Osteocyte (in vitro differentiated cells): ENCODE measurements around the gene CENPP. TPM values are rescaled to one million over a fixed set of nuclear protein-coding genes. Genes with fewer than 3 reads are reported as not detected.
A peak's percentile ranks its signal among the peaks of the same experiment; 100 is the strongest.

Source experiments
- DNase-seq: peaks from one replicate; pipeline ENCODE4 v3.0.0; 2021; ENCODE audit warnings: mixed read lengths; ENCODE audit not compliant: unreplicated experiment; ENCODE audit errors: extremely low spot score
- H3K27ac Mint-ChIP-seq: one replicate; pipeline ENCODE4 v1.8.0; 2021; ENCODE audit warnings: mild to moderate bottlenecking, mixed read lengths; ENCODE audit not compliant: unreplicated experiment
- H3K27me3 Mint-ChIP-seq: one replicate; pipeline ENCODE4 v1.8.0; 2021; ENCODE audit warnings: mixed read lengths; ENCODE audit not compliant: unreplicated experiment
- H3K36me3 Mint-ChIP-seq: one replicate; pipeline ENCODE4 v1.8.0; 2021; ENCODE audit warnings: mixed read lengths; ENCODE audit not compliant: unreplicated experiment
- H3K4me1 Mint-ChIP-seq: one replicate; pipeline ENCODE4 v1.8.0; 2021; ENCODE audit warnings: mixed read lengths; ENCODE audit not compliant: unreplicated experiment
- H3K4me3 Mint-ChIP-seq: one replicate; pipeline ENCODE4 v1.8.0; 2021; ENCODE audit warnings: mild to moderate bottlenecking, moderate library complexity, mixed read lengths; ENCODE audit not compliant: unreplicated experiment
- H3K9me3 Mint-ChIP-seq: one replicate; pipeline ENCODE4 v1.8.0; 2021; ENCODE audit warnings: mixed read lengths; ENCODE audit not compliant: unreplicated experiment
- CTCF ChIP-seq: fragments of 200-600 bp; sonication (generic); IDR thresholded peaks from 2 replicates; pipeline ENCODE4 v1.5.0; 2021; ENCODE audit warnings: antibody characterized with exemption, mild to moderate bottlenecking, moderate library complexity
- total RNA-seq: library from RNA; stranded (reverse); gene quantifications from 2 replicates; pipeline ENCODE4 v1.2.1, GENCODE V29; 2021

Gene CENPP
- total RNA-seq, 1 donor from 2014 or later, result 11.6 TPM

- no peak for TF ChIP-seq CTCF
- DNase-seq, result no peak
- Mint-ChIP-seq H3K36me3 (peaks cover 5% of the 10 kb centered on the region), H3K4me1 (peaks cover 23% of the 10 kb centered on the region), H3K27ac (no peak overlapping the region), H3K9me3 (no peaks in the 10 kb centered on the region), H3K4me3 (no peak overlapping the region), H3K27me3 (no peaks in the 10 kb centered on the region)
Observed at GRCh38 chr9:92663126-92663525, 337.4 kb downstream of the CENPP start.

GRCh38 chr9:92663951-92664350 is 338.2 kb downstream of the CENPP start:
- Mint-ChIP-seq H3K36me3 (peaks cover 3% of the 10 kb centered on the region), H3K27ac (no peak overlapping the region), H3K4me1 (peaks cover 30% of the 10 kb centered on the region), H3K9me3 (no peaks in the 10 kb centered on the region), H3K4me3 (no peak overlapping the region), H3K27me3 (no peaks in the 10 kb centered on the region)
- DNase-seq, result no peak
- TF ChIP-seq CTCF, result no peak

GRCh38 chr9:92664394-92665152 is 338.8 kb downstream of the CENPP start:
- no peak for TF ChIP-seq CTCF
- Mint-ChIP-seq H3K27ac (peak overlapping the region; percentile 32), H3K4me3 (no peak overlapping the region), H3K36me3 (peaks cover 3% of the 10 kb centered on the region), H3K4me1 (peaks cover 34% of the 10 kb centered on the region), H3K9me3 (no peaks in the 10 kb centered on the region), H3K27me3 (no peaks in the 10 kb centered on the region)
- DNase-seq, result no peak

- Mint-ChIP-seq H3K4me3 (no peak overlapping the region), H3K4me1 (peaks cover 39% of the 10 kb centered on the region), H3K36me3 (peaks cover 3% of the 10 kb centered on the region), H3K27me3 (no peaks in the 10 kb centered on the region), H3K27ac (no peak overlapping the region), H3K9me3 (no peaks in the 10 kb centered on the region)
- no peak for DNase-seq
- no peak for TF ChIP-seq CTCF
Observed at GRCh38 chr9:92665836-92666235, 340.1 kb downstream of the CENPP start.

GRCh38 chr9:92666236-92666635 is 340.5 kb downstream of the CENPP start:
- Mint-ChIP-seq H3K9me3 (no peaks in the 10 kb centered on the region), H3K27ac (no peak overlapping the region), H3K4me3 (no peak overlapping the region), H3K36me3 (peaks cover 3% of the 10 kb centered on the region), H3K27me3 (no peaks in the 10 kb centered on the region), H3K4me1 (peaks cover 42% of the 10 kb centered on the region)
- no peak for DNase-seq
- no peak for TF ChIP-seq CTCF
